GM19438 (cell line): ENCODE measurements around the gene ACO2.
A peak's percentile ranks its signal among the peaks of the same experiment; 100 is the strongest.
"Not testable (repeated sequence)": the region's sequence is repeated elsewhere in the genome, so short reads cannot be mapped to it uniquely, and the experiment has no call there.

ENCODE experiments used
- ATAC-seq: cut with Tn5 transposase; IDR thresholded peaks from one replicate; pipeline ENCODE4 v1.9.1; 2021; ENCODE audit warnings: low read depth; ENCODE audit not compliant: unreplicated experiment

ACO2 gene

GRCh38 chr22:41447435-41448188, 21.3 kb upstream of the ACO2 start:
- ATAC-seq = no peak

- peak; percentile 45 for ATAC-seq
Measured at GRCh38 chr22:41448189-41448808, 20.6 kb upstream of the ACO2 start.

GRCh38 chr22:41458161-41458728, 10.7 kb upstream of the ACO2 start:
- no peak for ATAC-seq

GRCh38 chr22:41459431-41459830, 9.5 kb upstream of the ACO2 start:
- no peak for ATAC-seq

GRCh38 chr22:41460071-41460470, 8.8 kb upstream of the ACO2 start:
- not testable (repeated sequence) for ATAC-seq

DNA sequence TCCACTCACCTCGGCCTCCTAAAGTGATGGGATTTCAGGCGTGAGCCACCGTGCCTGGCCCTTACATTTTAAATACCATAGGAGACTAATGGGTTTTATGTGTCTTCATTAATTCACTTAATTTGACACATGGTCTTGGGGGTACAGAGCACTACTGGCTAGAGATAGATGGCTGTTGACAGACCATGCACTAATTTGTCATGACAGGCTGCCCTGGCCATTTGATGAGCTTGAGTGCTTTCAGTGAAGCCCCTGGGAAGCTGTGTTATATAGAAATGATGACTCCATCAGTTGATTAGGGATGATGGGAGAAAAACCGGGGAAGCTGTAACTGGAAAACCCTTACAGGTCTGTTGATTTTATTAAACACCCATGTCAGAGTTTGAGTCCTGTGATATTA, 7.0 kb upstream of the ACO2 start:
- no peak for ATAC-seq

DNA sequence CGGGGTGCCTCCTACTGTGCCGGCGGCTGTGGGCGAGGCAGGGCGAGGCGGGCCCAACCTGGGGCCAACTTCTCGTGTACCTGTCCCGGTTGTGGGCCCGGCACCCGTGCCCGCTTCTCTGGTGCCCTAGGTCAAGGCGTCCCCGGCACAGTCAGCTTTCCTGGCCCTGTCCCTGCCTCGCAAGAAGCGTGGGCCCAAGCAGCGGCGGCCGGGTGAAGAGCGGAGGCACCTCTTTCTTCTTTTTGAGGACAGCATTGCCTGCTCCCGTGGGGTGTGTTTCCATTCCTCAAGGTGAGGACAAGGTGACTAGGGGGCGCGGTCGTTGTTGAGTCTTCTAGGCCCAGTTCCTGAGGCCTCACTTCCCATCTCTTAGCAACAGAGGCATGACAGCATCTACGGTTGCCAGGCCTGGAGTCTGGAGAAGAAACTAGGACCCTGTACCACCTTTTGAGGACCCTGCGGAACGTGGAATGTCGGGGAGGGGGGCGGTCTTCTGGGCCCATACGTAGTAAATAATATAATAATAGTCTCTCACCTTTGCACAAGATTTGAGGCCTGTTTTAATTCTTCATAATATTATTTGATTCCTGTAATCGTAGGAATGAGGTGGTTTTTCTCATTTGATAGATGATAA, 418 bp downstream of the ACO2 start:
- peak; percentile 25 for ATAC-seq

DNA sequence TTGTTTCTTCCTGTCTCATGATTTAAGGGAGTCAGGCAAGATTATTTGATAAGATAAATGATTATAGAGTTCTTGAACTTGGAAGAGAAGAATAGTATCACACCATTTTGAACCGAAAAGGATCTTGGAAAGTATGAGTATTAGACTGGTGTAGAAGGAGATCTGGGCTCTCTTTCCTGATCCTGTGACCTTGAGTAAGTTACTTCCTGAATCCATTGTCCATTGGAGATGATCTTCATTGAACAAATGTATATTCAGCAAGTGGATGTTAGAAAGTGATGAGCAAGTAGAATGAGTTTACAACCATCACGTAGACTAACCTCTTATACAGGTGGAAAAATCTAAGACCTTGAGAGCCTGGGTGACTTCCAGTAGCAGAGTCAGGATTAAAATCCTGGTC, 2.0 kb downstream of the ACO2 start:
- no peak for ATAC-seq

GRCh38 chr22:41471568-41471967, 2.7 kb downstream of the ACO2 start:
- ATAC-seq = no peak

DNA sequence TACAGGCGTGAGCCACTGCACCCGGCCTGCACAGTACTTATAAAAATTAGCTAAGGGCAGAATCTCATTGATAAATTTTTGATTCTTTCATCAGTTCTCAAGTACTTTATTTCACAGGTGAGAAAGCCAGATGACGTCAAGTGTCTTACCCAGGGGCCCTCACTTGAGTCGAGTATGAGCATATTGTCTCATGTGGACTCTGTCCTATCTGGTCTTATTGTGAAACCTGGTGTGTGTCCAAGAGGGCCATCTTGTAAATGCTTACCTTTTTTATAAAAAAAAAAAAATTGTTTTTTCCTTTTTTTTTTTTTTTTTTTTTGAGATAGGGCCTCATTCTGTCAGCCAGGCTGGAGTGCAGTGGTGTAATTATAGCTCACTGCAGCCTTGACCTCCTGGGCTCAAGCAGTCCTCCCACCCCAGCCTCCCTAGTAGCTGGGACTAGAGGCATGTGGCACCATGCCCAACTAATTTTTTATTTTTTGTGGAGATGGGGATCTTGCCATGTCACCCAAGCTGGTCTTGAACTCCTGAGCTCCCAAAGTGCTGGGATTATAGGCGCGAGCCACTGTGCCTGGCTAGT, 6.0 kb downstream of the ACO2 start:
- no peak for ATAC-seq

- no peak for ATAC-seq
Measured at GRCh38 chr22:41478473-41478872, 9.6 kb downstream of the ACO2 start.

DNA sequence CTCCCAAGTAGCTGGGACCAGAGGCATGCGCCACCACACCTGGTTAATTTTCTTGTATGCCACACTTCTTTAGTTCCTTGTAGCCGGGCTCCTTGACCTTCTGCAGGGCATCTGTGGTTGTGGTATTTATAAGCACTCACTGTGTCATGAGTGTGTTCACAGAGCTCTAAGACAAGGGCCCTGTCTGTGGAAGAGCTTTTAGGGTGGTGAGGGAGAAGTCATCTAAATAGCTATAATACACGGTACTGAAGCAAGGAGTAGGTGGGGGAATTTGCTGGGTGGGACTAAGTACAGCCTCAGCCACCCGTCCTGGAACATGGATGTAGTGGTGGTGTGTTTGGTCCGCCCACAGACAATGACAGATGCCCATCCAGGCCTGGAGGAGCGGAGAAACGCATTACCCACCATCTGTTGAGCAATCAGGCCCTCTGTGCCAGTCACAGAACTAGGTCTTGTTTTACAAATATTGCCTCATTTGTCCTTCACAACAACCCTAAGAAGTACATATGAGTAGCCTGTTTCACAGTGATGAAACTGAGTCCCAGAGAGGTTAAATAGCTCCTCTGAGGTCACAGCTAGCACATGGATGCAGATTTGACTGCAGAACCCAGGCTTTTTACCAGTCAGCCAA, 10.1 kb downstream of the ACO2 start:
- no peak for ATAC-seq

- ATAC-seq = no peak
Measured at GRCh38 chr22:41479671-41480396, 10.9 kb downstream of the ACO2 start.

- ATAC-seq = no peak
Measured at GRCh38 chr22:41480397-41480735, 11.4 kb downstream of the ACO2 start.

DNA sequence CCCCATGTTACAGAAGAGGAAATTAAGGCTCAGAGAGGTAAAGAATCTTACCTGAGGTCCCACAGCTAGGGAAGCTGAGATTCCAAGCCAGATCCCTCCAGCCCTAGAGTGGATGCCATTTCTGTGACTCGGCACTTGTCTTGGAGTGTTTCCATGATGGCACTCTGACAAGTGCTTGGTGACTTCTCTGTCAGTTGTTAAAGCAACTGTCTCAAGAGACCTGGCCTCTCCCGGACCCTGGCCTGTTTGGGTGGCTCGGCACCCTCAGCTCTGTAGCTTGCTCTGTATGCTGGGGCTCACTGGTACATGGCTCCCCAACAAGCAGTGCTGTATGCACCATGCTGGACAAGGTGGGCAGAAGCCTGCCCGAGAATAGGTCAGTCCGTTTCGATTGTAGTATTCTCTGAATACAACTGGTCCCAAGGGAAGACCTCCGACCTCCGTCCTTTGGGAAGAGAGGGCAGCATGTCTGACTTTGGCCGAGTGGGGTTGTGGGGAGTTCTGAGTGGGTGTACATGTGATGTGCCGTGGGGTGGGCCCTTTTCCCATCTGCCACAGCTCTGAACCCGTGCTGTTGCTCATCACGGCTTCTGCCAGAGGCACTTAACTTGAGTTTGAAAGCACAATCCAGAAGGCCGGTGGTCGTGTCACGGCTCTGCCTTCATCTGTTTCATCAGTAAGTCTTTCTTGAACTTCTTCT, 12.4 kb downstream of the ACO2 start:
- no peak for ATAC-seq

DNA sequence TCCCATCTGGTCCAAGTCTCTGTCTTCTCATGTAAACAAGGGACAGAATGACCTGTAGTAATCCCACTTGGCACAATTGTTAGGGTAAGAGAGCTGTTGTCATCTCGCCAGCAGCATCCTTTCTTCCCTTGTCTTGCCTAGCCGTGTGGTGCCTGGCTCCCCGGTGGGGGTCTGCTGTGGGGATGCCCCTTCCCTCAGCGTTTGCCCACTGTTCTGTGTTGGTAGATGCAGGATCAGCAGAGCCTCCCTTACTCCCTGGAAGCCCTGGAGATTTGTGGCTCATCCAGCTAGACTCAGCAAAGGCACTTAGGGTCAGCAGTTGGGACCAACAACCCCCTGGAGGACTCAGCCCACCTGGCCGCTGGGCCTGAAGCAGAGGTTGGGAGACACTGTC, 13.0 kb downstream of the ACO2 start:
- ATAC-seq = no peak

DNA sequence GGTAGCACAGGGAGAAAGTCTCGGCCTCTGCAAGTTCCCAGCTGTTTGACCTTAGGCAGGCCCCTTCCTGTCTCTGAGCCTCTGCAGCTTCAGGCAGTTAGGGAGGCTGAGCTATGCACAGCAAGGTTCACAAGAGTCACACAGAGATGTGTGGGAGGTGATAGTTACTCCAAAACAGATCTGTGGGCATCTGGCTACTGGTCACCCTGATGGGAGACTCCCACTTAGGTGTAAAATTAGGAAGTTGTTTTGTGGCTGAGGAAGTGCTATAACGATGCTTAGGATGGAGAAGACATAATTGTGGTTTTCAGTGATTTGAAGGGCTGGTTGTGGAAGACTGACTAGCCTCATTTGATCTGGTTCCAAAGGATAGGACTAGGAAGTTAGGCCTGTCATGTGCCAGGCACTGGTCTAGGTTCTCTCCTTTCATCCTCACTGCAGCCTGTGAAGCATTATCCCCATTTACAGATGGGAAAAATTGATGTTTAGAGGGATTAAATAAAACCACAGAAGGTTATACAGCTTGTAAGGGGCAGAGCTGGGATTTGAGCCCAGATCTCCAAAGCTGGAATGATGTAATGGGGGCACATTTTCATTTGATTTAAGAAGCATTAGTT, 13.5 kb downstream of the ACO2 start:
- no peak for ATAC-seq

- ATAC-seq = no peak
Measured at GRCh38 chr22:41485033-41485432, 16.1 kb downstream of the ACO2 start.
